Caco-2 (cell line): ENCODE measurements around the gene CTR9. TPM values are rescaled to one million over a fixed set of nuclear protein-coding genes. Genes with fewer than 3 reads are reported as not detected.

Experiments
- BruUV-seq: library from RNA; stranded (reverse); fragments of 400-500 nt; replicated peaks from 2 replicates; lab custom pipeline; 2021; lab: Mats Ljungman, UMichigan
- CTCF ChIA-PET: fragments of 300-600 bp; sonication (Branson Sonifier 250); formaldehyde crosslinking; loops from one replicate; lab custom pipeline; 2022; ENCODE audit warnings: antibody characterized with exemption; lab: Charles Lee
- POLR2A ChIA-PET: fragments of 300-600 bp; sonication (Branson Sonifier 250); formaldehyde crosslinking; loops from one replicate; lab custom pipeline; 2022; ENCODE audit warnings: antibody characterized with exemption; lab: Charles Lee
- DNase-seq, 2 experiments: peaks; one replicate each; pipeline versions ENCODE4 v3.0.0 to v3.0.0-alpha.2; 2020 to 2022
- H3K27me3 ChIP-seq: replicated peaks from 2 replicates; pipeline ENCODE4 v1.6.0; 2011; ENCODE audit warnings: low read length; ENCODE audit not compliant: control insufficient read depth, insufficient read depth
- H3K36me3 ChIP-seq: 2 replicates; pipeline ENCODE4 v1.5.1; 2011; ENCODE audit warnings: low read length; ENCODE audit not compliant: control insufficient read depth, insufficient read depth
- H3K4me1 ChIP-seq: fragments of 250-450 bp; sonication (Bioruptor Pico); 2 replicates; pipeline ENCODE4 v1.5.1; 2020; ENCODE audit warnings: mild to moderate bottlenecking
- H3K4me3 ChIP-seq: 2 replicates; pipeline ENCODE4 v1.5.1; 2011; ENCODE audit warnings: low read depth, mild to moderate bottlenecking, control low read depth, low read length
- H3K9me3 ChIP-seq: fragments of 250-450 bp; sonication (Bioruptor Pico); 2 replicates; pipeline ENCODE4 v1.5.1; 2020; ENCODE audit warnings: mild to moderate bottlenecking, moderate library complexity
- H3K27ac Mint-ChIP-seq: one replicate; pipeline ENCODE4 v1.8.0; 2022; ENCODE audit warnings: mixed read lengths; ENCODE audit not compliant: unreplicated experiment
- H3K27me3 Mint-ChIP-seq: one replicate; pipeline ENCODE4 v1.8.0; 2022; ENCODE audit warnings: mixed read lengths; ENCODE audit not compliant: insufficient read depth, unreplicated experiment
- H3K36me3 Mint-ChIP-seq: one replicate; pipeline ENCODE4 v1.8.0; 2022; ENCODE audit warnings: mild to moderate bottlenecking, mixed read lengths; ENCODE audit not compliant: insufficient read depth, unreplicated experiment
- H3K4me1 Mint-ChIP-seq: one replicate; pipeline ENCODE4 v1.8.0; 2022; ENCODE audit warnings: low read depth, mixed read lengths; ENCODE audit not compliant: unreplicated experiment
- H3K4me3 Mint-ChIP-seq: one replicate; pipeline ENCODE4 v1.8.0; 2022; ENCODE audit warnings: mild to moderate bottlenecking, moderate library complexity, mixed read lengths; ENCODE audit not compliant: unreplicated experiment
- H3K9me3 Mint-ChIP-seq: one replicate; pipeline ENCODE4 v1.8.0; 2022; ENCODE audit warnings: mixed read lengths; ENCODE audit not compliant: unreplicated experiment
- CTCF ChIP-seq, 2 experiments: fragments of 200-600 bp in 1 of 2; IDR thresholded peaks; 1 replicate in 1 of 2; 2 replicates in 1 of 2; pipeline versions ENCODE4 v1.5.1 to v1.8.0; 2011 to 2022; ENCODE audit warnings: antibody characterized with exemption in 1 of 2, control low read depth in 1 of 2, inconsistent platforms in 1 of 2, low read depth in 1 of 2, low read length in 1 of 2, mild to moderate bottlenecking in 1 of 2, moderate library complexity in 1 of 2; ENCODE audit not compliant: insufficient read depth in 1 of 2, severe bottlenecking in 1 of 2, unreplicated experiment in 1 of 2
- intact Hi-C: fragments of 100-400 bp; cut with micrococcal nuclease; formaldehyde crosslinking; loops from one replicate; pipeline ENCODE4 v1.10.0; 2022; ENCODE audit not compliant: unreplicated experiment
- total RNA-seq: library from RNA; stranded (reverse); gene quantifications from 2 replicates; pipeline ENCODE4 v1.2.3, GENCODE V29; 2022

Gene CTR9
- total RNA-seq, 1 experiment from 2014 or later, result 54.0 TPM

GRCh38 chr11:10785146-10785474 lies 34.1 kb downstream of the CTR9 start:
- no peak for DNase-seq
- Mint-ChIP-seq H3K9me3 (no peaks in the 10 kb centered on the region), H3K27me3 (no peaks in the 10 kb centered on the region), H3K27ac (no peak overlapping the region), H3K4me1 (no peaks in the 10 kb centered on the region), H3K4me3 (no peak overlapping the region), H3K36me3 (no peaks in the 10 kb centered on the region)
- TF ChIP-seq CTCF (IDR thresholded peaks at IDR 0.05; ENCODE audit: insufficient read depth in 1 of 2, low read depth in 1 of 2, low read length in 1 of 2, severe bottlenecking in 1 of 2, unreplicated experiment in 1 of 2), result no peak
- Histone ChIP-seq H3K4me3 (no peak overlapping the region), H3K27me3 (no peaks in the 10 kb centered on the region), H3K4me1 (no peaks in the 10 kb centered on the region), H3K36me3 (no peaks in the 10 kb centered on the region), H3K9me3 (no peaks in the 10 kb centered on the region)
- BruUV-seq, result no TSS peak
- CTCF ChIA-PET, result interaction anchor here (0.6 kb wide), 1 partner anchor 23 kb away, joined by 3 read pairs; no protein-coding TSS in a partner anchor
- intact Hi-C loops, result no loop called here
- POLR2A ChIA-PET, result no interaction called here

GRCh38 chr11:10786451-10786850 lies 35.4 kb downstream of the CTR9 start:
- CTCF ChIA-PET, result interaction anchor here (0.7 kb wide), 1 partner anchor 245 kb away, joined by 3 read pairs; the partner anchor contains the start of gene RNF141
- no TSS peak for BruUV-seq
- DNase-seq, result no peak
- intact Hi-C loops, result no loop called here
- TF ChIP-seq CTCF (IDR thresholded peaks at IDR 0.05; ENCODE audit: insufficient read depth in 1 of 2, low read depth in 1 of 2, low read length in 1 of 2, severe bottlenecking in 1 of 2, unreplicated experiment in 1 of 2), result no peak
- no peaks in the 10 kb centered on the region for H3K36me3 ChIP-seq
- no peaks in the 10 kb centered on the region for H3K36me3 Mint-ChIP-seq
- no peaks in the 10 kb centered on the region for H3K4me1 ChIP-seq
- H3K27ac Mint-ChIP-seq, result no peak overlapping the region
- no peaks in the 10 kb centered on the region for H3K27me3 ChIP-seq
- no peaks in the 10 kb centered on the region for H3K4me1 Mint-ChIP-seq
- no peak overlapping the region for H3K4me3 Mint-ChIP-seq
- no peaks in the 10 kb centered on the region for H3K9me3 Mint-ChIP-seq
- no peak overlapping the region for H3K4me3 ChIP-seq
- H3K9me3 ChIP-seq, result no peaks in the 10 kb centered on the region
- POLR2A ChIA-PET, result no interaction called here
- H3K27me3 Mint-ChIP-seq, result no peaks in the 10 kb centered on the region

GRCh38 chr11:10792385-10793068 lies 41.5 kb downstream of the CTR9 start:
- DNase-seq, result peak; percentile 93 to 96
- no peaks in the 10 kb centered on the region for H3K9me3 ChIP-seq
- no peaks in the 10 kb centered on the region for H3K36me3 ChIP-seq
- no peaks in the 10 kb centered on the region for H3K27me3 ChIP-seq
- no TSS peak for BruUV-seq
- intact Hi-C loops, result loop anchor here (1.0 to 2.0 kb wide), 5 partner anchors 40 to 996 kb away; no protein-coding TSS in a partner anchor
- H3K27ac Mint-ChIP-seq, result no peak overlapping the region
- no peak overlapping the region for H3K4me3 ChIP-seq
- peak overlapping the region; percentile 10 for H3K4me3 Mint-ChIP-seq
- ChIA-PET POLR2A (interaction anchor here (0.6 to 3.1 kb wide), 5 partner anchors 16 to 139 kb away, joined by 3 to 24 read pairs (median 3); partner anchors contain the start of genes CTR9 and EIF4G2), CTCF (interaction anchor here (0.7 to 3.0 kb wide), 20 partner anchors 12 to 365 kb away, joined by 3 to 35 read pairs (median 4); partner anchors contain the start of genes CTR9, EIF4G2 and ZBED5)
- peaks cover 6% of the 10 kb centered on the region for H3K4me1 Mint-ChIP-seq
- no peaks in the 10 kb centered on the region for H3K4me1 ChIP-seq
- peak; percentile 94 to 99 for TF ChIP-seq CTCF (IDR thresholded peaks at IDR 0.05; ENCODE audit: insufficient read depth in 1 of 2, low read depth in 1 of 2, low read length in 1 of 2, severe bottlenecking in 1 of 2, unreplicated experiment in 1 of 2)
- H3K27me3 Mint-ChIP-seq, result no peaks in the 10 kb centered on the region
- no peaks in the 10 kb centered on the region for H3K9me3 Mint-ChIP-seq
- peaks cover 39% of the 10 kb centered on the region for H3K36me3 Mint-ChIP-seq
